ENCODE measurements around the gene ACTL7B.

DNA sequence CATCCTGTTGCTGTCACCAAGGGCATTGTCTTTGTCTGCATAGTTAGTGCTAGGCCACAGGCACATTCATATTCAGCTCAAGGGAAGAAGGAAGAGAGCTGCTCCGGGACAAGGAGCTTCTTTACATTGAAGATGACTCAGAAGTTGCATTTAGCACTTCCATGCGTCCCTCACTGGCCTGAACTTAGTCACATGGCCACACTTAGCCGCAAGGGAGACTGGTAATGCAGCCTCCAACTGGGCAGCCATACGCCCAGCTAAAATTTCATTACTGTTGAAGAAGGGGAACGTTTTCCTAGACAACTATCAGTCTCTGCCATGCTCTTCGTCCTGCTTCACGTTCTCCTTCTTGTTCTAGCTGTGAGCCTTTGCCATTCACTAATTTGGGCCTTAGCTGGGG, 20.0 kb downstream of the ACTL7B start:
- no peak for TF ChIP-seq POLR2A (IDR thresholded peaks at IDR 0.05)
- no peak for TF ChIP-seq CTCF (IDR thresholded peaks at IDR 0.05)

All from lower leg skin (tissue), 3 donors.